GM10266 (cell line): ENCODE measurements around the gene SGF29.
"Not testable (repeated sequence)": the region's sequence is repeated elsewhere in the genome, so short reads cannot be mapped to it uniquely, and the experiment has no call there.

Experiments
- DNase-seq: peaks from one replicate; pipeline ENCODE4 v3.0.0; 2012; ENCODE audit errors: extremely low spot score
- CTCF ChIP-seq: IDR thresholded peaks from 2 replicates; pipeline ENCODE4 v1.5.1; 2012; ENCODE audit warnings: mild to moderate bottlenecking, low read depth; ENCODE audit not compliant: control insufficient read depth, insufficient read depth; ENCODE audit errors: missing control alignments

Gene SGF29

GRCh38 chr16:28537964-28538732 is 15.6 kb upstream of the SGF29 start:
- no peak for DNase-seq
- no peak for TF ChIP-seq CTCF

- TF ChIP-seq CTCF, result no peak
- no peak for DNase-seq
These were observed 14.8 kb upstream of the SGF29 start, which contains the start of gene NUPR1 for GRCh38 chr16:28538733-28539596. Gene NUPR1, minus strand, starts transcription at chr16:28538974. Its CDS starts 67 bp downstream, at chr16:28538907.

- no peak for TF ChIP-seq CTCF
These were observed 13.4 kb upstream of the SGF29 start for GRCh38 chr16:28540346-28540745.

GRCh38 chr16:28542646-28543045 is 11.1 kb upstream of the SGF29 start:
- TF ChIP-seq CTCF, result no peak
- no peak for DNase-seq

More at GRCh38 chr16:28540346-28540745, 13.4 kb upstream of the SGF29 start:
- DNase-seq, result no peak

- no peak for DNase-seq
- no peak for TF ChIP-seq CTCF
These were observed 10.6 kb upstream of the SGF29 start for GRCh38 chr16:28543072-28543471.

- TF ChIP-seq CTCF, result no peak
- DNase-seq, result no peak
These were observed 8.7 kb upstream of the SGF29 start for GRCh38 chr16:28544998-28545397.

- not testable (repeated sequence) for DNase-seq
These were observed 7.8 kb upstream of the SGF29 start for GRCh38 chr16:28545964-28546363.
